OCI-LY3 (cell line): ENCODE measurements around the gene FAM13A.

ENCODE experiments used
- H2AFZ ChIP-seq: fragments of 200-600, 300-600 bp; shearing (Covaris generic); 2 replicates; pipeline ENCODE4 v1.6.0; 2014; ENCODE audit warnings: antibody characterized with exemption, low read depth, low read length
- H3K27ac ChIP-seq: fragments of 200-600, 300-600 bp; sonication (generic); 2 replicates; pipeline ENCODE4 v1.5.1; 2014; ENCODE audit warnings: mild to moderate bottlenecking, low read length, moderate library complexity, mixed read lengths
- H3K27me3 ChIP-seq: fragments of 200-600, 300-600 bp; sonication (generic); 2 replicates; pipeline ENCODE4 v1.6.1; 2014; ENCODE audit warnings: low read depth, low read length, mixed read lengths
- H3K36me3 ChIP-seq: fragments of 200-600, 300-600 bp; sonication (generic); replicated peaks from 2 replicates; pipeline ENCODE3; 2014; ENCODE audit warnings: low read depth, low read length, mixed read lengths
- H3K4me1 ChIP-seq: fragments of 300-600, 200-600 bp; sonication (generic); 2 replicates; pipeline ENCODE4 v1.6.1; 2014; ENCODE audit warnings: low read length, mixed read lengths
- H3K4me2 ChIP-seq: fragments of 200-600, 300-600 bp; sonication (generic); 2 replicates; pipeline ENCODE4 v1.6.1; 2014; ENCODE audit warnings: low read length, mixed read lengths
- H3K4me3 ChIP-seq: fragments of 300-600, 200-600 bp; sonication (generic); 2 replicates; pipeline ENCODE4 v1.5.1; 2014; ENCODE audit warnings: antibody characterized with exemption, mild to moderate bottlenecking, low read length, moderate library complexity
- H3K79me2 ChIP-seq: fragments of 300-600, 200-600 bp; shearing (Covaris generic); 2 replicates; pipeline ENCODE4 v1.6.1; 2014; ENCODE audit warnings: mild to moderate bottlenecking, low read length, mixed read lengths
- H3K9ac ChIP-seq: fragments of 300-600, 200-600 bp; shearing (Covaris generic); 2 replicates; pipeline ENCODE4 v1.6.0; 2014; ENCODE audit warnings: mild to moderate bottlenecking, low read length, moderate library complexity
- H3K9me3 ChIP-seq: fragments of 200-600, 300-600 bp; shearing (Covaris generic); 2 replicates; pipeline ENCODE4 v1.6.1; 2014; ENCODE audit warnings: low read length, mixed read lengths; ENCODE audit not compliant: insufficient read depth
- H4K20me1 ChIP-seq: fragments of 200-600, 300-600 bp; sonication (generic); 2 replicates; pipeline ENCODE4 v1.6.1; 2016; ENCODE audit warnings: low read length, mixed read lengths; ENCODE audit not compliant: insufficient read depth
- CTCF ChIP-seq: fragments of 200-600, 300-600 bp; sonication (generic); IDR thresholded peaks from 2 replicates; pipeline ENCODE4 v1.5.1; 2014; ENCODE audit warnings: antibody characterized with exemption, low read length, low read depth
- EZH2phosphoT487 ChIP-seq: fragments of 200-600 bp; shearing (Covaris generic); IDR thresholded peaks from 2 replicates; pipeline ENCODE4 v1.6.1; 2018; ENCODE audit warnings: antibody characterized with exemption, mixed run types, low read depth

Gene FAM13A

GRCh38 chr4:88938138-88938537 is 118.8 kb downstream of the FAM13A start:
- Histone ChIP-seq H3K36me3 (no peaks in the 10 kb centered on the region), H4K20me1 (no peaks in the 10 kb centered on the region), H3K27ac (no peak overlapping the region), H3K27me3 (no peaks in the 10 kb centered on the region), H3K79me2 (no peaks in the 10 kb centered on the region), H3K9me3 (no peaks in the 10 kb centered on the region), H3K4me3 (no peak overlapping the region), H3K4me1 (no peaks in the 10 kb centered on the region), H3K9ac (no peak overlapping the region), H2AFZ (no peak overlapping the region), H3K4me2 (no peak overlapping the region)
- no peak for TF ChIP-seq CTCF
- no peak for TF ChIP-seq EZH2phosphoT487

- Histone ChIP-seq H3K36me3 (no peaks in the 10 kb centered on the region), H3K27me3 (no peaks in the 10 kb centered on the region), H3K4me3 (no peak overlapping the region), H2AFZ (no peak overlapping the region), H3K9me3 (no peaks in the 10 kb centered on the region), H3K79me2 (no peaks in the 10 kb centered on the region), H3K9ac (no peak overlapping the region), H3K4me2 (no peak overlapping the region), H3K4me1 (no peaks in the 10 kb centered on the region), H3K27ac (no peak overlapping the region), H4K20me1 (no peaks in the 10 kb centered on the region)
- TF ChIP-seq CTCF: no peak
- TF ChIP-seq EZH2phosphoT487: no peak
Measured at GRCh38 chr4:88937081-88937480, 119.9 kb downstream of the FAM13A start.

GRCh38 chr4:88933414-88934160 is 123.4 kb downstream of the FAM13A start:
- Histone ChIP-seq H2AFZ (no peak overlapping the region), H3K79me2 (no peaks in the 10 kb centered on the region), H3K27me3 (no peaks in the 10 kb centered on the region), H4K20me1 (no peaks in the 10 kb centered on the region), H3K4me3 (no peak overlapping the region), H3K27ac (no peak overlapping the region), H3K36me3 (no peaks in the 10 kb centered on the region), H3K9ac (no peak overlapping the region), H3K9me3 (no peaks in the 10 kb centered on the region), H3K4me1 (peaks cover 8% of the 10 kb centered on the region; the same call in 1 of the 2 replicates), H3K4me2 (no peak overlapping the region)
- TF ChIP-seq CTCF (no peak), EZH2phosphoT487 (no peak)

GRCh38 chr4:88928852-88929251 is 128.1 kb downstream of the FAM13A start:
- Histone ChIP-seq H3K36me3 (no peaks in the 10 kb centered on the region), H3K4me3 (no peak overlapping the region)
- TF ChIP-seq CTCF (no peak), EZH2phosphoT487 (no peak)

More at GRCh38 chr4:88928852-88929251, 128.1 kb downstream of the FAM13A start:
- H3K9ac ChIP-seq: no peak overlapping the region
- H3K79me2 ChIP-seq: no peaks in the 10 kb centered on the region
- no peak overlapping the region for H2AFZ ChIP-seq
- peaks cover 12% of the 10 kb centered on the region; the same call in 1 of the 2 replicates for H3K4me1 ChIP-seq
- H4K20me1 ChIP-seq: no peaks in the 10 kb centered on the region
- H3K27ac ChIP-seq: no peak overlapping the region
- no peaks in the 10 kb centered on the region for H3K9me3 ChIP-seq
- H3K27me3 ChIP-seq: no peaks in the 10 kb centered on the region
- peak overlapping the region; percentile 10; the same call in 1 of the 2 replicates for H3K4me2 ChIP-seq
